Parathyroid adenoma (tissue), 2 donors: ENCODE data around the gene IL11RA.

Experiments
- H2AFZ ChIP-seq: fragments of 300-600 bp; sonication (generic); one replicate; pipeline ENCODE4 v1.7.0; 2017; ENCODE audit warnings: antibody characterized with exemption, mild to moderate bottlenecking
- H3K27ac ChIP-seq: fragments of 300-600 bp; sonication (generic); one replicate; pipeline ENCODE4 v1.7.0; 2017
- H3K27me3 ChIP-seq: fragments of 300-600 bp; sonication (generic); one replicate; pipeline ENCODE4 v1.7.0; 2017; ENCODE audit warnings: low read length; ENCODE audit not compliant: control insufficient read depth, insufficient read depth
- H3K36me3 ChIP-seq: fragments of 300-600 bp; sonication (generic); one replicate; pipeline ENCODE4 v1.7.0; 2017; ENCODE audit warnings: low read length; ENCODE audit not compliant: control insufficient read depth, insufficient read depth
- H3K4me1 ChIP-seq: fragments of 300-600 bp; sonication (generic); one replicate; pipeline ENCODE4 v1.7.0; 2017; ENCODE audit warnings: control low read depth
- H3K4me2 ChIP-seq: fragments of 300-600 bp; sonication (generic); one replicate; pipeline ENCODE4 v1.7.0; 2017; ENCODE audit warnings: low read length
- H3K4me3 ChIP-seq: fragments of 300-600 bp; sonication (generic); one replicate; pipeline ENCODE4 v1.7.0; 2017; ENCODE audit warnings: low read depth, low read length
- H3K79me2 ChIP-seq: fragments of 300-600 bp; sonication (generic); one replicate; pipeline ENCODE4 v1.7.0; 2017; ENCODE audit warnings: control low read depth
- H3K9ac ChIP-seq: fragments of 300-600 bp; sonication (generic); one replicate; pipeline ENCODE4 v1.7.0; 2017; ENCODE audit warnings: mild to moderate bottlenecking
- H3K9me3 ChIP-seq: fragments of 300-600 bp; sonication (generic); one replicate; pipeline ENCODE4 v1.7.0; 2017; ENCODE audit warnings: low read length; ENCODE audit not compliant: control insufficient read depth
- CTCF ChIP-seq: fragments of 300-600 bp; sonication (generic); IDR thresholded peaks from one replicate; pipeline ENCODE4 v1.7.0; 2017; ENCODE audit warnings: antibody characterized with exemption, mild to moderate bottlenecking
- donor health status: primary hyperparathyroidism.

Gene IL11RA

GRCh38 chr9:34647084-34647403, 4.9 kb upstream of the IL11RA start:
- peak overlapping the region; percentile 23 for H3K9ac ChIP-seq
- peaks cover 6% of the 10 kb centered on the region for H3K4me1 ChIP-seq
- H3K36me3 ChIP-seq = no peaks in the 10 kb centered on the region
- H3K4me2 ChIP-seq = peak overlapping the region; percentile 100
- no peak for TF ChIP-seq CTCF
- peak overlapping the region; percentile 76 for H2AFZ ChIP-seq
- H3K27ac ChIP-seq = peak overlapping the region; percentile 75
- no peaks in the 10 kb centered on the region for H3K9me3 ChIP-seq
- no peaks in the 10 kb centered on the region for H3K27me3 ChIP-seq
- H3K79me2 ChIP-seq = peaks cover 3% of the 10 kb centered on the region
- peak overlapping the region; percentile 97 for H3K4me3 ChIP-seq

GRCh38 chr9:34647651-34648050, 4.3 kb upstream of the IL11RA start:
- no peak for TF ChIP-seq CTCF
- Histone ChIP-seq H3K9me3 (no peaks in the 10 kb centered on the region), H3K9ac (no peak overlapping the region), H3K36me3 (no peaks in the 10 kb centered on the region), H3K79me2 (peaks cover 3% of the 10 kb centered on the region), H3K27ac (peak overlapping the region; percentile 75), H2AFZ (no peak overlapping the region), H3K4me3 (peak overlapping the region; percentile 97), H3K4me2 (peak overlapping the region; percentile 100), H3K4me1 (peaks cover 6% of the 10 kb centered on the region), H3K27me3 (no peaks in the 10 kb centered on the region)

DNA sequence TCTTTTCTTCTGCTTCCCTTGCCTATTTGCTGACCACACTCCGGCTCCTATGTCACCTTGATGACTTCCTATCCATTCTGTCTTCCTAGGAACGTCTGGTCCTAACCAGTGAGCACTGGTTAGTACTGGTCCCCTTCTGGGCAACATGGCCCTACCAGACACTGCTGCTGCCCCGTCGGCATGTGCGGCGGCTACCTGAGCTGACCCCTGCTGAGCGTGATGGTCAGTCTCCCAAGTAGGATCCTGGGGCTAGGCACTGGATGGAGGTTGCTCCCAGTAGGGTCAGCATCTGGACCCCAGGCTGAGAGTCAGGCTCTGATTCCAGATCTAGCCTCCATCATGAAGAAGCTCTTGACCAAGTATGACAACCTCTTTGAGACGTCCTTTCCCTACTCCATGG, 3.3 kb upstream of the IL11RA start:
- Histone ChIP-seq H3K4me2 (no peak overlapping the region), H3K4me3 (no peak overlapping the region), H3K79me2 (peaks cover 3% of the 10 kb centered on the region), H3K27me3 (no peaks in the 10 kb centered on the region), H2AFZ (no peak overlapping the region), H3K9ac (no peak overlapping the region), H3K27ac (no peak overlapping the region), H3K4me1 (peaks cover 9% of the 10 kb centered on the region), H3K36me3 (no peaks in the 10 kb centered on the region), H3K9me3 (no peaks in the 10 kb centered on the region)
- no peak for TF ChIP-seq CTCF

DNA sequence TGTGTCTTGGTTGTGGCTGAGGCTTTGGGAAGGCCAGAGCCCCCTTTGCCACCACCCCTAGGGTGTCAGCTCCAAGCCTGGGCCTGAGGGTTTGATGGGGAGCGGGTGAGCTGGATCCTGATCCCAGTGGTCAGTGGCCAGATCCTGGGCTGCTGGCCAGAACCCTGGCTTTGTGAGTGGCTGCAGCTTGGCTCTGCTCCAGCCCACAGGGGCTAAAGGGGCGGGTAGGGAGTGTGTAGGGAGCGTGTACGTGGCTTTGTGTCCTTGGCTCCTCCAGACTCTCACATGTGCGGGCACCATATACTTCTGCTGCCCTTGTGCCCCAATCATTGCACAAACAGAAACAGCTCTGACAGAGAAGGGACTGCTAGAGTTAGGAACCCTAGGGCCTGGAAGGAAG, 1.2 kb upstream of the IL11RA start:
- Histone ChIP-seq H3K4me1 (peaks cover 14% of the 10 kb centered on the region), H3K27ac (peak overlapping the region; percentile 64), H3K79me2 (peaks cover 3% of the 10 kb centered on the region), H3K36me3 (no peaks in the 10 kb centered on the region), H3K9ac (no peak overlapping the region), H3K4me2 (no peak overlapping the region), H3K9me3 (no peaks in the 10 kb centered on the region), H2AFZ (no peak overlapping the region), H3K4me3 (no peak overlapping the region), H3K27me3 (no peaks in the 10 kb centered on the region)
- no peak for TF ChIP-seq CTCF

- peak overlapping the region; percentile 64 for H3K27ac ChIP-seq
- no peaks in the 10 kb centered on the region for H3K36me3 ChIP-seq
- H2AFZ ChIP-seq = peak overlapping the region; percentile 59
- no peak for TF ChIP-seq CTCF
- peaks cover 10% of the 10 kb centered on the region for H3K4me1 ChIP-seq
- peaks cover 3% of the 10 kb centered on the region for H3K79me2 ChIP-seq
- no peaks in the 10 kb centered on the region for H3K27me3 ChIP-seq
- H3K9me3 ChIP-seq = no peaks in the 10 kb centered on the region
- H3K4me3 ChIP-seq = peak overlapping the region; percentile 48
- H3K9ac ChIP-seq = no peak overlapping the region
- peak overlapping the region; percentile 62 for H3K4me2 ChIP-seq
These were observed 664 bp upstream of the IL11RA start for GRCh38 chr9:34651321-34651720.
